Measurements from ENCODE around the gene TECR.

The TECR gene

DNA sequence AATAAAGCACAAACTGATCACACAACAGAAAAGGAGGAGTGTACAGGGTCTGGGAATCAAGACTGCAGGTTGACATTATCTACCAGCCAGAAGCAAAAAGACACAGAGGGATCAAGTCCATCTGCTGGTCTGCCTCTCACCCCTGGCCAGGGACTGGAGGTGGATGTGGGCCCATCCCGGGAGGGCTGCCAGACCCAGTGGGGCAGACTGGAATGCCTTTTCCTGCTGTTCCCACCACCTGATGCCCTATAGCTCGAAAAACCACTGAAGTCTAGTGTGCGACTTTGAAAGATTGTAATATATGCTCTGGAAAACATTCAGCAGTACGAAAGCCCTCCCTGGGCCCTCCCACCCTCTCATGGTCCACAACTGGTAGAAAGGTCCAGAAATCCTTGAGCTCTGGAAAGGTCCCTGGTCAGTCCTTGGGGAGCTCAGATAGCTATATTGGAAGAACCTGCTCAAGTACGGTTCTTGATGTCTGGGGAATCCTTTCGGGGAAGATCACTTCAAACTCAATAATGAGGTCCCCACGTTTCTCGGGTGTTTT is 13.8 kb upstream of the TECR start:
- DNase-seq = no peak
- H3K4me3 ChIP-seq (ENCODE audit: low read depth, low read length) = no peak overlapping the region
- H3K27me3 ChIP-seq (replicated peaks) = no peaks in the 10 kb centered on the region
- in situ Hi-C loops (cut with HindIII; ENCODE audit: low pct_ligation_motif_present, low sequenced_read_pairs) = no loop called here
- no peak overlapping the region for H3K27ac ChIP-seq
- H3K36me3 ChIP-seq (replicated peaks) = peaks cover 28% of the 10 kb centered on the region
- TF ChIP-seq, protein P1, sequence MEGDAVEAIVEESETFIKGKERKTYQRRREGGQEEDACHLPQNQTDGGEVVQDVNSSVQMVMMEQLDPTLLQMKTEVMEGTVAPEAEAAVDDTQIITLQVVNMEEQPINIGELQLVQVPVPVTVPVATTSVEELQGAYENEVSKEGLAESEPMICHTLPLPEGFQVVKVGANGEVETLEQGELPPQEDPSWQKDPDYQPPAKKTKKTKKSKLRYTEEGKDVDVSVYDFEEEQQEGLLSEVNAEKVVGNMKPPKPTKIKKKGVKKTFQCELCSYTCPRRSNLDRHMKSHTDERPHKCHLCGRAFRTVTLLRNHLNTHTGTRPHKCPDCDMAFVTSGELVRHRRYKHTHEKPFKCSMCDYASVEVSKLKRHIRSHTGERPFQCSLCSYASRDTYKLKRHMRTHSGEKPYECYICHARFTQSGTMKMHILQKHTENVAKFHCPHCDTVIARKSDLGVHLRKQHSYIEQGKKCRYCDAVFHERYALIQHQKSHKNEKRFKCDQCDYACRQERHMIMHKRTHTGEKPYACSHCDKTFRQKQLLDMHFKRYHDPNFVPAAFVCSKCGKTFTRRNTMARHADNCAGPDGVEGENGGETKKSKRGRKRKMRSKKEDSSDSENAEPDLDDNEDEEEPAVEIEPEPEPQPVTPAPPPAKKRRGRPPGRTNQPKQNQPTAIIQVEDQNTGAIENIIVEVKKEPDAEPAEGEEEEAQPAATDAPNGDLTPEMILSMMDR (IDR thresholded peaks at IDR 0.05; ENCODE audit: low read depth, low read length, missing control alignments) = no peak

DNA sequence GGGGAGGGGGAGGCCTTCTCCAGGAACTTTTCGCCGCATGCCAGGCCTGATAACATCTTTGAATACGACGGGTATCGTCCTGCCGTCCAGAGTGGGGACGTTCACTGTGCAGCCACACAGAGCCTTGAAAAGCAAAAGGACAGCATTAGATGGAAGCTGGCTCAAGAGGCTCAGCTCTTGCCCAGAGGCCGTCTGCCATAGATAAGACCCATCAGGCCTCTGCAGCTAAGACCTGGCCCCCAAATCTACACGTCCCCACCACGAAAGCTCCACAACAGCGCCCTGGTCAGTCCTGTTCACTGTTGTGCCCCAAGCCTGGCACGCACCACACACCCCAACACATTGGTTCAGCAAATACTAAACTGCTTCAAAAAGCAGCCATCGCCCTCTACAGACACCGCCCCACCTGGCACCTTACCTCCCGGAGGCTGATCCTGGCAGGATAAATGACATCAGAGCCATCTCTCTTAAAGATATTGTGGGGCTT is 13.3 kb upstream of the TECR start:
- H3K4me3 ChIP-seq (ENCODE audit: low read depth, low read length) = peak overlapping the region; percentile 86
- no peak for DNase-seq
- no peaks in the 10 kb centered on the region for H3K27me3 ChIP-seq (replicated peaks)
- no peak overlapping the region for H3K27ac ChIP-seq
- TF ChIP-seq, protein P1 (IDR thresholded peaks at IDR 0.05; ENCODE audit: low read depth, low read length, missing control alignments) = no peak
- in situ Hi-C loops (cut with HindIII; ENCODE audit: low pct_ligation_motif_present, low sequenced_read_pairs) = no loop called here
- H3K36me3 ChIP-seq (replicated peaks) = peaks cover 28% of the 10 kb centered on the region

DNA sequence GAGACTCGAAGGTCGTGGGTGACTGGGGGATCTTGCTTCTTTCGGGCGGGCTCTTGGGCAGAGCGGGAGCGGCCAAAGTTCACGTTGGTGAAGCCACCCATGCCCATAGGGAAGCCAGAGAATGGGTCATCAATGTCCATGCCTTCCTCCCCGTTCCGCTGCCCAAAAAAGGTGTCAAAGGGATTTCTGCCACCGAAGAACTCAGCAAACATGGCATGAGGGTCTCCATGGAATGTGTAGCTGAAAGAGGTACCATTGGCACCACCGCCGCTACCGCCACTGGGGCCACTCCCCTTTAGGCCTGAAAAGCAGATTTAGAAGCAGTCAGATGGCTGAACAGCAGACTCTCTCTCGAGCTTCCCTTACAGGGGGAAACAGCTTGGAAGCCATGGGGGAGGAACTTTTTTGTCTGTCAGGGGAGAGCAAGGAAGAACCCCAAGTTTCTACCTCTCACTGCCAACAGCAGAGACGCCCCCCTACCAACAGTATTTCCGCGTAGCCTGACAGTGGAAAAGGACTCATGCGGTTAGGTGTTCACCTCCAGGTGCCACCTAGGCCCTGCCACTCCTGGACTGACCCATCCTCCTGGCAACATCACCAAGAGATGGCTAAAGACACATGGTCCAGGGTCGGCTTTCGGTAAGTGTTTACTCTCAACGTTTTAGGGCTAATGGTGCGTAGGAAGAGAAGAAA is 12.5 kb upstream of the TECR start:
- DNase-seq = no peak
- H3K36me3 ChIP-seq (replicated peaks) = peaks cover 28% of the 10 kb centered on the region
- H3K27ac ChIP-seq = peak overlapping the region; percentile 89
- H3K4me3 ChIP-seq (ENCODE audit: low read depth, low read length) = peak overlapping the region; percentile 86
- in situ Hi-C loops (cut with HindIII; ENCODE audit: low pct_ligation_motif_present, low sequenced_read_pairs) = no loop called here
- no peaks in the 10 kb centered on the region for H3K27me3 ChIP-seq (replicated peaks)
- TF ChIP-seq, protein P1 (IDR thresholded peaks at IDR 0.05; ENCODE audit: low read depth, low read length, missing control alignments) = no peak

DNA sequence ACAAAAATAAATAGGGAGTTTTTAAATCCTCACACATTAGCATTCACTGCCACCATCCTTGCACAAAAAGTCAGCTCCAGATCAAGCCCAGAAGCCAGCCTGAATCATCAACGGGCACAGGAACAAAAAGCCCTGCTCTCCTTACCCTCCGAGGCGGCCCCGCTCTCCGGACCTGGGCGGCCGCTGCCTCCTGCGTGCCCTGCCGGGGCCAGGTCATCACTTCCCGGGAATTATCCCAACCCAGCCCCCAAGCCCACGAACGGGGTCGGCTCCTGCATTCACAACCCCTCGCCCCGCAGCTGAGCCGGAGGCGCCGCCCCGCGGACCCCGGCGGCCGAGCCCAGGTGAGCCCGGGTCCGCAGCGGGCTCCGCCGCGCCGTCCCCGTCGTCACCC is 12.0 kb upstream of the TECR start:
- in situ Hi-C loops (cut with HindIII; ENCODE audit: low pct_ligation_motif_present, low sequenced_read_pairs) = no loop called here
- TF ChIP-seq, protein P1 (IDR thresholded peaks at IDR 0.05; ENCODE audit: low read depth, low read length, missing control alignments) = no peak
- DNase-seq = no peak
- Histone ChIP-seq H3K27me3 (replicated peaks) (no peaks in the 10 kb centered on the region), H3K27ac (peak overlapping the region; percentile 89), H3K4me3 (ENCODE audit: low read depth, low read length) (peak overlapping the region; percentile 86), H3K36me3 (replicated peaks) (peaks cover 28% of the 10 kb centered on the region)

DNA sequence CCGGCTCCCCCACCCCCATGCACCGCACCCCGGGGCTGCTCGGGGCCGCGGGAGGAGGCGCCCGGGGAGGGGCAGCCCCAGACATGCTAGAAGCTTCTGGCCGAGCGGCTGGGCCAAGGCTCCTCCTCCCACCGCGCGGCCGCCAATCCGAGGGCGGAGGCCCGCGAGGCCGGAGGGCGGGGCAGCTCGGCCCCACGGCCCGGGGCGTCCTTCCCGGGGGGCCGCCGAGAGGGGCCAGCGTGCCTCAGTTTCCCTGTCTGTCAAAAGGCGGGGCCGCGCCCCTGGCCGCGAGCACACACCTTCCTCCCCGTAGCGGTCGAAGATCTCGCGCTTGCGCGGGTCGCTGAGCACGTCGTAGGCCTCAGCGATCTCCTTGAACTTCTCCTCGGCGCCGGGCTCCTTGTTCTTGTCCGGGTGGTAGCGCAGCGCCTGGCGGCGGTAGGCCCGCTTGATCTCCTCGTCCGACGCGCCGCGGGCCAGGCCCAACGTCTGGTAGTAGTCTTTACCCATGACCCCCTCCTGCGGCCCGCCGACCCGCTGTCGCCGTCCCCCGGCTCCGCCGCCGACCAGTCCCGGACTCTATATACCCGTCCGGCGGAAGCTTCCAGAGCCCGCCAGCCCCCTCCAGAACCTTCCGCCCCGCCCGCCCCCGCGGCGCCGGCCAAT is 11.4 kb upstream of the TECR start, which contains the start of gene DNAJB1:
Gene DNAJB1, minus strand, starts transcription at position 558 of the 666 bp plus-strand sequence. Its CDS starts 48 bp downstream, at position 510.
- in situ Hi-C loops (cut with HindIII; ENCODE audit: low pct_ligation_motif_present, low sequenced_read_pairs) = no loop called here
- peak within 1 kb of the TSS; percentile 89 for H3K27ac ChIP-seq
- peak; percentile 57 for DNase-seq
- H3K4me3 ChIP-seq (ENCODE audit: low read depth, low read length) = peak within 1 kb of the TSS; percentile 86
- TF ChIP-seq, protein P1 (IDR thresholded peaks at IDR 0.05; ENCODE audit: low read depth, low read length, missing control alignments) = no peak
- no peaks in the 10 kb centered on the region for H3K27me3 ChIP-seq (replicated peaks)
- peaks cover 28% of the 10 kb centered on the region for H3K36me3 ChIP-seq (replicated peaks)
